Stomach (tissue), 9 donors: ENCODE measurements around the gene MYF6. TPM values are rescaled to one million over a fixed set of nuclear protein-coding genes. Genes with fewer than 3 reads are reported as not detected.

Source experiments
- DNase-seq, 2 donors: peaks; one replicate each; pipeline versions ENCODE4 v3.0.0 to v3.0.0-alpha.2; 2013 to 2019
- H3K27ac ChIP-seq, 5 donors: fragments of 200-600 bp in 4 of 5; sonication (generic) in 4 of 5; one replicate each; pipeline ENCODE4 v1.5.1; 2013 to 2019; ENCODE audit warnings: mild to moderate bottlenecking in 1 of 5, moderate library complexity in 1 of 5
- H3K27me3 ChIP-seq, 3 donors: fragments of 200-600 bp; sonication (generic); one replicate each; pipeline ENCODE4 v1.5.1; 2017 to 2019; ENCODE audit warnings: mixed run types in 1 of 3
- H3K36me3 ChIP-seq, 4 donors: fragments of 200-600 bp; sonication (generic); 1 replicate in 3 of 4; 2 replicates in 1 of 4; pipeline ENCODE4 v1.5.1; 2016 to 2019
- H3K4me1 ChIP-seq, 4 donors: fragments of 200-600 bp; sonication (generic); one replicate each; pipeline ENCODE4 v1.5.1; 2016 to 2019
- H3K4me3 ChIP-seq, 4 donors: fragments of 200-600 bp; sonication (generic) in 3 of 4; one replicate each; pipeline ENCODE4 v1.5.1; 2016 to 2019; ENCODE audit warnings: mild to moderate bottlenecking in 1 of 4
- H3K9me3 ChIP-seq, 4 donors: fragments of 200-600 bp; sonication (generic); one replicate each; pipeline ENCODE4 v1.5.1; 2016 to 2019
- CTCF ChIP-seq, 7 experiments: fragments of 450-650 bp in 4 of 7; fragments of 200-600 bp in 3 of 7; sonication (generic) in 3 of 7; IDR thresholded peaks; one replicate each; pipeline ENCODE4 v1.5.1; 2016 to 2019; ENCODE audit warnings: antibody characterized with exemption in 7 of 7, control low read depth in 2 of 7, mild to moderate bottlenecking in 1 of 7
- EP300 ChIP-seq: sonication (generic); formaldehyde crosslinking; IDR thresholded peaks from one replicate; pipeline ENCODE4 v1.6.1; 2017; ENCODE audit warnings: antibody characterized with exemption
- POLR2A ChIP-seq, 4 donors: fragments of 450-650 bp; IDR thresholded peaks; one replicate each; pipeline ENCODE4 v1.6.1; 2016; ENCODE audit warnings: antibody characterized with exemption in 4 of 4, control low read depth in 2 of 4, mild to moderate bottlenecking in 1 of 4, moderate library complexity in 1 of 4
- POLR2AphosphoS5 ChIP-seq, 3 donors: sonication (generic); formaldehyde crosslinking; IDR thresholded peaks; one replicate each; pipeline ENCODE4 v1.6.1; 2016; ENCODE audit warnings: antibody characterized with exemption in 3 of 3
- WGBS, 5 donors: extraction: QIAGEN DNeasy Blood & Tissue Kit in 3 of 5; methylation state at CpG; one replicate each; pipeline versions ENCODE4 v1.1.5 to v1.1.7; 2013 to 2018; 5-methylcytosine and 5-hydroxymethylcytosine counted together
- intact Hi-C: fragments of 100-400 bp; cut with DNase I; formaldehyde crosslinking; loops from one replicate; pipeline ENCODE4 v1.15.1; 2023; ENCODE audit warnings: low total_unique reads
- polyA plus RNA-seq, 3 donors: library from polyadenylated mRNA; stranded (reverse); fragments of 200-250 nt; gene quantifications; one replicate each; pipeline ENCODE4 v1.2.3, GENCODE V29; 2013
- total RNA-seq, 5 donors: library from RNA; depleted of rRNA; stranded (reverse); fragments of >200 nt; gene quantifications; one replicate each; pipeline versions ENCODE4 v1.1.0 to v1.2.3, GENCODE V29; 2014 to 2016
- donor health status: healthy with polysubstance abuse.
- donor health status: Bipolar disorder and iron deficiency.
- donor health status: healthy.

The MYF6 gene
- total and polyA plus RNA-seq, 8 donors, result 2.1 TPM; not detected in 7

- peaks cover 0 to 9% (median 3%) of the 10 kb centered on the region in 4 donors for H3K4me1 ChIP-seq
- H3K27ac ChIP-seq, result no peak overlapping the region
- intact Hi-C loops, result no loop called here
- 59 to 74% (median 68%) methylated on average over 2 of the region's 2 CpGs for WGBS, 5 donors
- no peak overlapping the region for H3K4me3 ChIP-seq
- no peak for TF ChIP-seq POLR2A (IDR thresholded peaks at IDR 0.05)
- no peak for TF ChIP-seq CTCF (IDR thresholded peaks at IDR 0.05)
- no peak for TF ChIP-seq EP300
- no peak for TF ChIP-seq POLR2AphosphoS5 (IDR thresholded peaks at IDR 0.05)
- H3K36me3 ChIP-seq, result no peaks in the 10 kb centered on the region
- H3K27me3 ChIP-seq, result no peaks in the 10 kb centered on the region
- no peaks in the 10 kb centered on the region for H3K9me3 ChIP-seq
- no peak for DNase-seq
Measured at GRCh38 chr12:80701388-80701787, 6.0 kb upstream of the MYF6 start.

DNA sequence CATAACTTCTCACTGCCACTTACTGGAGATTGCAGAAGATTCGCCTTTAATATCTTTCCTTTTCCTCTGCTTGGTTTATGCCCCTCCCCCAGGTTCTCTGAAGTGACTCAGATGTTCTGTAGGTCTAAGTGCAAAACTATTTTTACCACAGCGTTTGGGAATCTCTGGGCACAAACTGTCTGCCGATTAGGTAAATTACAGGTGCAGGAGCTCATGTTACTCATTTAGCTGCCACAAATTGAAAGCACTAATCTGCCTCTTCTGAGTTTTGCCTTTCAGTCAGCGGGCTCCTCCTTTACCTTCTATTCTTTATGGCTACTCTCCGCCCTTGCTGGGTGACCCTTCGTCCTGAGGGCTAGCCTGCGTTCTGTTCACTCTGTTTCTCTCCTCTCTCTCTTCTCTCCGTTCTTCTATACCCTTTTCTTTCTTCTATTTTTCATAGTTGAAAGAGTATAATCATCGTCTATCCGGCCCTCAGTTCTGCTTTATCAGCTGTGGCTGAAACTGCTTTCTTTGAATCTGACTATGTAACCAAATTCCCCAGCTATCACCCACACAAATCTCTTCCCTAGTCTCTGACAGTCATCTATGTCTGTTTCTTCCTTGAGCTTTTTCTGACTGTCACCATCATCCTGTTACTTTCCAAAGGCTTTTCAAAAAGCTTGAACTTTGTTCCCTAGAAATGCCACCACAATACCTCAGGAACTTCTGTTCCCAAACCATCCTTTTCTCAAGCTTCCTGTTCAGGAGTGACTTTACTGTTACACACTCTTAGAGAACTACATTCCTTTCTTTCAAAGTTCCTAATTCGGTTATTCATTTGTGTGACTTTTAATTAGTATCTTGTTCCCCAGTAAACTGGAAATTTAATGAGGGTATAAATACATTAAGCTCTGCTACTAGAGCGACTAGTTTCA is 4.3 kb upstream of the MYF6 start:
- TF ChIP-seq CTCF (IDR thresholded peaks at IDR 0.05) (no peak), POLR2A (IDR thresholded peaks at IDR 0.05) (no peak), POLR2AphosphoS5 (IDR thresholded peaks at IDR 0.05) (no peak), EP300 (no peak)

DNA sequence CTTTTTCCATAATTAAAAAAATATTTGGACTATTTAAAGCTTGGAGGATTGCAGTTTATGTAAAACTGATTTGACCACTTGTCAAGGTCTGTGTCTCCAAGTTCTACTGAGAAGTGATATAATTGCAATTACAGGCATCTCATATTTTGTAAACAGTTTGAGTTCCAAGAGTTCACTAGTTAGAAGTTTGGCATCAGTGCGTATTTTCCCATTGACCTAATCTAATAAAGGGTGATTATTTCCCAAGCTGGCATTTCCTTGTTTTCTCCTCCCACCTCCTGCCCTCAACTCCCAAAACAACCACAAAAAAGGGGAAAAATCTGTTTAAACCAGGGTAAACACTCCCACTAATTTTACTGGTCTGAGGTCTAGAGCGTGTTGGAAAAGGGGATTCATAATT is 3.0 kb upstream of the MYF6 start:
- peaks cover 0 to 17% (median 13%) of the 10 kb centered on the region in 3 donors for H3K27me3 ChIP-seq
- H3K36me3 ChIP-seq, result no peaks in the 10 kb centered on the region
- DNase-seq, result no peak
- TF ChIP-seq POLR2AphosphoS5 (IDR thresholded peaks at IDR 0.05), result no peak
- TF ChIP-seq CTCF (IDR thresholded peaks at IDR 0.05), result no peak
- no peak for TF ChIP-seq POLR2A (IDR thresholded peaks at IDR 0.05)
- TF ChIP-seq EP300, result no peak
- H3K9me3 ChIP-seq, result peaks cover 0 to 7% (median 0%) of the 10 kb centered on the region in 4 donors
- intact Hi-C loops, result no loop called here
- H3K27ac ChIP-seq, result no peak overlapping the region
- WGBS, 5 donors, result 63 to 79% (median 65%) methylated on average over 2 of the region's 2 CpGs
- H3K4me1 ChIP-seq, result peaks cover 0 to 17% (median 9%) of the 10 kb centered on the region in 4 donors
- H3K4me3 ChIP-seq, result no peak overlapping the region

More for the DNA sequence above, 4.3 kb upstream of the MYF6 start:
- Histone ChIP-seq H3K4me3 (no peak overlapping the region), H3K9me3 (no peaks in the 10 kb centered on the region), H3K27me3 (peaks cover 0 to 7% (median 5%) of the 10 kb centered on the region in 3 donors), H3K27ac (peak overlapping the region in 2 of 5 donors; percentile 1 to 32), H3K36me3 (no peaks in the 10 kb centered on the region), H3K4me1 (peaks cover 0 to 9% (median 4%) of the 10 kb centered on the region in 4 donors)
- intact Hi-C loops, result no loop called here
- DNase-seq, result no peak
- WGBS, 5 donors, result 32 to 50% (median 43%) methylated on average over 12 of the region's 12 CpGs

DNA sequence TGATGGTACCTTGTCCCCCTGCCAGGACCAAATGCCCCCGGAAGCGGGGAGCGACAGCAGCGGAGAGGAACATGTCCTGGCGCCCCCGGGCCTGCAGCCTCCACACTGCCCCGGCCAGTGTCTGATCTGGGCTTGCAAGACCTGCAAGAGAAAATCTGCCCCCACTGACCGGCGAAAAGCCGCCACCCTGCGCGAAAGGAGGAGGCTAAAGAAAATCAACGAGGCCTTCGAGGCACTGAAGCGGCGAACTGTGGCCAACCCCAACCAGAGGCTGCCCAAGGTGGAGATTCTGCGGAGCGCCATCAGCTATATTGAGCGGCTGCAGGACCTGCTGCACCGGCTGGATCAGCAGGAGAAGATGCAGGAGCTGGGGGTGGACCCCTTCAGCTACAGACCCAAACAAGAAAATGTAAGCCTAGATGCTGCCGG is 410 bp downstream of the MYF6 start:
- peaks cover 0 to 14% (median 7%) of the 10 kb centered on the region in 4 donors for H3K4me1 ChIP-seq
- H3K27ac ChIP-seq, result no peak overlapping the region
- peaks cover 0 to 7% (median 0%) of the 10 kb centered on the region in 4 donors for H3K9me3 ChIP-seq
- H3K27me3 ChIP-seq, result peaks cover 0 to 29% (median 13%) of the 10 kb centered on the region in 3 donors
- no peak for TF ChIP-seq CTCF (IDR thresholded peaks at IDR 0.05)
- no peak for TF ChIP-seq POLR2AphosphoS5 (IDR thresholded peaks at IDR 0.05)
- 42 to 61% (median 58%) methylated on average over 19 to 21 of the region's 21 CpGs for WGBS, 5 donors
- H3K36me3 ChIP-seq, result no peaks in the 10 kb centered on the region
- intact Hi-C loops, result no loop called here
- DNase-seq, result no peak
- H3K4me3 ChIP-seq, result peak overlapping the region in 1 of 4 donors; percentile 19
